Ovary (tissue), 9 donors: ENCODE results near the gene ATP6V0E1. TPM values are rescaled to one million over a fixed set of nuclear protein-coding genes. Genes with fewer than 3 reads are reported as not detected.
A peak's percentile ranks its signal among the peaks of the same experiment; 100 is the strongest.

Experiments used
- DNase-seq, 5 donors: peaks; one replicate each; pipeline ENCODE4 v3.0.0-alpha.2; 2019 to 2020
- H3K27ac ChIP-seq, 2 donors: fragments of 200-600 bp; one replicate each; pipeline versions ENCODE4 v1.5.1 to v1.8.0; 2019 to 2022
- H3K27me3 ChIP-seq: fragments of 200-600 bp; one replicate; pipeline ENCODE4 v1.8.0; 2022
- H3K36me3 ChIP-seq: fragments of 200-600 bp; sonication (generic); one replicate; pipeline ENCODE4 v1.5.1; 2019
- H3K4me1 ChIP-seq: one replicate; pipeline ENCODE4 v1.8.1; 2013; ENCODE audit warnings: mild to moderate bottlenecking, moderate library complexity; ENCODE audit not compliant: insufficient read depth
- H3K4me3 ChIP-seq: fragments of 200-600 bp; sonication (generic); one replicate; pipeline ENCODE4 v1.5.1; 2017
- H3K9me3 ChIP-seq, 2 donors: fragments of 200-600 bp in 1 of 2; sonication (generic) in 1 of 2; one replicate each; pipeline versions ENCODE4 v1.5.1 to v1.8.1; 2013 to 2019; ENCODE audit warnings: mild to moderate bottlenecking in 1 of 2, moderate library complexity in 1 of 2
- CTCF ChIP-seq, 3 donors: fragments of 450-650 bp in 2 of 3; fragments of 200-600 bp in 1 of 3; IDR thresholded peaks; one replicate each; pipeline versions ENCODE4 v1.5.1 to v1.8.0; 2016 to 2022; ENCODE audit warnings: antibody characterized with exemption in 3 of 3, mild to moderate bottlenecking in 1 of 3
- EP300 ChIP-seq: sonication (generic); formaldehyde crosslinking; IDR thresholded peaks from one replicate; pipeline ENCODE4 v1.6.1; 2017; ENCODE audit warnings: antibody characterized with exemption
- POLR2A ChIP-seq: fragments of 450-650 bp; IDR thresholded peaks from one replicate; pipeline ENCODE4 v1.6.1; 2017; ENCODE audit warnings: antibody characterized with exemption, mild to moderate bottlenecking, moderate library complexity
- WGBS, 3 donors: extraction: QIAGEN DNeasy Blood & Tissue Kit in 1 of 3; methylation state at CpG; one replicate each; pipeline versions ENCODE4 v1.1.5 to v1.1.7; 2013 to 2017; 5-methylcytosine and 5-hydroxymethylcytosine counted together
- intact Hi-C, 4 donors: fragments of 100-400 bp; cut with DNase I; formaldehyde crosslinking; loops; one replicate each; pipeline versions ENCODE4 v1.11.0 to v1.15.1; 2022 to 2023
- polyA plus RNA-seq, 2 donors: library from polyadenylated mRNA; stranded (reverse); fragments of 200-250 nt in 1 of 2; fragments of 350-450 nt in 1 of 2; fragmentation: Illumina TruSeq in 1 of 2; extraction: RNeasy Lipid Tissue Mini Kit (QIAGEN cat#74804) in 1 of 2; gene quantifications; one replicate each; pipeline ENCODE4 v1.2.3, GENCODE V29; 2013 to 2014
- total RNA-seq, 7 donors: library from RNA; depleted of rRNA in 2 of 7; stranded (reverse); fragments of >200 nt in 2 of 7; fragmentation: NEBNext Ultra II Directional in 3 of 7; extraction: Animal tissue kit (Norgen Biotek cat#: 25700) in 3 of 7; gene quantifications; one replicate each; pipeline versions ENCODE4 v1.1.0 to v1.2.4, GENCODE V29; 2016 to 2023
- donor health status: DM: no; HTN: no; CAD: no; lungs with moderate emphysema.
- donor health status: DM: no; HTN: no; CAD: no.
- donor health status: Bipolar disorder and iron deficiency.
- donor health status: DM: yes; HTN: yes; CAD: no.
- donor health status: DM: no; HTN: no; CAD: no.
- donor health status: DM: yes; HTN: yes; CAD: no.

Gene ATP6V0E1
- total and polyA plus RNA-seq, 9 donors, result 99.7 to 376 (median 164) TPM

GRCh38 chr5:172943283-172943841 lies 40.2 kb upstream of the ATP6V0E1 start:
- H3K4me3 ChIP-seq, result no peak overlapping the region
- intact Hi-C loops, result loop anchor here in 2 of 4 donors (5.0 to 10.0 kb wide), 2 partner anchors 461 to 479 kb away; no protein-coding TSS in a partner anchor
- TF ChIP-seq POLR2A (no peak), EP300 (no peak), CTCF (IDR thresholded peaks at IDR 0.05) (no peak)
- H3K27ac ChIP-seq, result no peak overlapping the region
- H3K36me3 ChIP-seq, result no peaks in the 10 kb centered on the region
- H3K4me1 ChIP-seq, result no peaks in the 10 kb centered on the region
- H3K27me3 ChIP-seq, result no peaks in the 10 kb centered on the region
- WGBS, 3 donors, result 23 to 28% (median 25%) methylated on average over 18 of the region's 18 CpGs
- peak; percentile 32 to 62 (median 51) for DNase-seq
- H3K9me3 ChIP-seq, result no peaks in the 10 kb centered on the region

DNA sequence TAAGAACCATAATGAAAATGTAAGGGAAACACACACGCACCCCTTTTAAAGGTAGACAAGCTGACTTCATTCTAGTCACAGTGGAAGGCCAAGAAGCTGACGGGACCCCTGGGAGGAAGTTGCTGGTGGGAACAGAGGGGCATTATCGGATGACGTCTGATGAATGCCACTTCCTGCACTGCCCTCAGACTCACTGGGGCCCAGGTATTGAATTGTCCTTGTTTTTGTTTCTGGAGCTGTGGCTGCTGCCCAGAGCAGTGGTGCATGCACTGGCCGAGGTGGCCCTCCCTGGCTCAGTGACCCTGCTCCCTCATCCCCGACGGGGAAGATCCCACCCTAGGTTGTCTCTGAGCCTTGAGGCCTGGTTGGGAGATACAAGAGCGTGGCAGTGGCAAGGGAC lies 39.7 kb upstream of the ATP6V0E1 start:
- 79 to 86% (median 82%) methylated on average over 8 of the region's 8 CpGs for WGBS, 3 donors
- Histone ChIP-seq H3K4me3 (no peak overlapping the region), H3K4me1 (no peaks in the 10 kb centered on the region), H3K27me3 (no peaks in the 10 kb centered on the region), H3K36me3 (no peaks in the 10 kb centered on the region), H3K27ac (no peak overlapping the region), H3K9me3 (no peaks in the 10 kb centered on the region)
- intact Hi-C loops, result loop anchor here in 2 of 4 donors (5.0 to 10.0 kb wide), 2 partner anchors 462 to 479 kb away; no protein-coding TSS in a partner anchor
- DNase-seq, result peak in 2 of 5 donors; percentile 13 to 25
- no peak for TF ChIP-seq CTCF (IDR thresholded peaks at IDR 0.05)

GRCh38 chr5:172944741-172945140 lies 38.8 kb upstream of the ATP6V0E1 start:
- intact Hi-C loops, result loop anchor here in 2 of 4 donors (5.0 to 10.0 kb wide), 2 partner anchors 462 to 480 kb away; no protein-coding TSS in a partner anchor
- no peaks in the 10 kb centered on the region for H3K9me3 ChIP-seq
- H3K4me3 ChIP-seq, result no peak overlapping the region
- no peak for TF ChIP-seq EP300
- no peak for TF ChIP-seq POLR2A
- no peak for TF ChIP-seq CTCF (IDR thresholded peaks at IDR 0.05)
- no peaks in the 10 kb centered on the region for H3K4me1 ChIP-seq
- H3K27me3 ChIP-seq, result no peaks in the 10 kb centered on the region
- H3K36me3 ChIP-seq, result no peaks in the 10 kb centered on the region
- 80 to 94% (median 91%) methylated on average over 6 of the region's 6 CpGs for WGBS, 3 donors
- peak in 2 of 5 donors; percentile 20 to 29 for DNase-seq
- no peak overlapping the region for H3K27ac ChIP-seq

- Histone ChIP-seq H3K4me3 (no peak overlapping the region), H3K36me3 (no peaks in the 10 kb centered on the region), H3K4me1 (no peaks in the 10 kb centered on the region), H3K27ac (no peak overlapping the region), H3K27me3 (no peaks in the 10 kb centered on the region), H3K9me3 (no peaks in the 10 kb centered on the region)
- intact Hi-C loops, result loop anchor here in 1 of 4 donors (10.0 kb wide), 1 partner anchor 480 kb away; no protein-coding TSS in a partner anchor
- 94 to 97% (median 96%) methylated on average over 6 of the region's 6 CpGs for WGBS, 3 donors
- DNase-seq, result peak in 2 of 5 donors; percentile 5 to 17
- TF ChIP-seq POLR2A (no peak), CTCF (IDR thresholded peaks at IDR 0.05) (no peak), EP300 (no peak)
These were observed 38.4 kb upstream of the ATP6V0E1 start for GRCh38 chr5:172945151-172945550.
